ENCODE measurements around the gene SLC35E3.

Gene SLC35E3

DNA sequence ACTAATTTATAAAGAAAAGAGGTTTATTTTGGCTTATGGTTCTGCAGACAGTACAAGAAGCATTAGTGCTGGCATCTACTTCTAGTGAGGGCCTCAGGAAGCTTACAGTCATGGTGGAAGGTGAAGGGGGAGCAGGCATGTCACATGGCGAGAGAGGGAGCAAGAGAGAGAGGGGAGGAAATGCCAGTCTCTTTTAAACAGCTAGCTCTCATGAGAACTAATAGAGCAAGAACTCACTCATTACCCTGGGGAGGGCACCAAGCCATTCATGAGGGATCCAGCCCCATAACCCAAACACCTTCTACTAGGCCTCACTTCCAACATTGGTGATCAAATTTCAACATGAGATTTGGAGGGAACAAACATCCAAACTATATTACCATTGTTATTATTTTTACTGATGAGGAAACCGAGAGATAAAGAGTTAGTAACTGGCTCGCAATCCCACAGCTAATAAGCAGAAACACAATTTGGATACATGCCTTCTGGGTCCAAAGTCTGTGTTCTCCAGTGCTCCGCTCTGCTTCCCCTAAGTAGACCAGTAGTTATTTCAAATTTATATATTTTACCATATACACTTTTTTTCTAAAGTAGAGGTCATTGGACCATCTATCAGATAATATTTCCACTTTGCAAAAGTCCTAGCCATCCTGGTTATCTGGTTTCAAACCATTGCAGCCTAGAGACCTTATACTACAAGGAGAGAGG lies 9.7 kb downstream of the SLC35E3 start:
- H3K9me3 ChIP-seq (ENCODE audit: severe bottlenecking), result no peaks in the 10 kb centered on the region
- H3K36me3 ChIP-seq, result peaks cover 40% of the 10 kb centered on the region
- H3K4me3 ChIP-seq (ENCODE audit: low read depth, low read length), result no peak overlapping the region
- DNase-seq, result no peak
- H3K27ac ChIP-seq, result no peak overlapping the region
- no peaks in the 10 kb centered on the region for H3K27me3 ChIP-seq (ENCODE audit: insufficient read depth, low read depth, severe bottlenecking)
- no peak for TF ChIP-seq CTCF (IDR thresholded peaks at IDR 0.05; ENCODE audit: low read depth, low read length)

- no peak for TF ChIP-seq CTCF (IDR thresholded peaks at IDR 0.05; ENCODE audit: low read depth, low read length)
- no peak overlapping the region for H3K4me3 ChIP-seq (ENCODE audit: low read depth, low read length)
- H3K27me3 ChIP-seq (ENCODE audit: insufficient read depth, low read depth, severe bottlenecking), result no peaks in the 10 kb centered on the region
- H3K27ac ChIP-seq, result no peak overlapping the region
- H3K36me3 ChIP-seq, result peaks cover 30% of the 10 kb centered on the region
- no peaks in the 10 kb centered on the region for H3K9me3 ChIP-seq (ENCODE audit: severe bottlenecking)
- DNase-seq, result no peak
Measured at GRCh38 chr12:68759852-68760251, 13.9 kb downstream of the SLC35E3 start.

DNA sequence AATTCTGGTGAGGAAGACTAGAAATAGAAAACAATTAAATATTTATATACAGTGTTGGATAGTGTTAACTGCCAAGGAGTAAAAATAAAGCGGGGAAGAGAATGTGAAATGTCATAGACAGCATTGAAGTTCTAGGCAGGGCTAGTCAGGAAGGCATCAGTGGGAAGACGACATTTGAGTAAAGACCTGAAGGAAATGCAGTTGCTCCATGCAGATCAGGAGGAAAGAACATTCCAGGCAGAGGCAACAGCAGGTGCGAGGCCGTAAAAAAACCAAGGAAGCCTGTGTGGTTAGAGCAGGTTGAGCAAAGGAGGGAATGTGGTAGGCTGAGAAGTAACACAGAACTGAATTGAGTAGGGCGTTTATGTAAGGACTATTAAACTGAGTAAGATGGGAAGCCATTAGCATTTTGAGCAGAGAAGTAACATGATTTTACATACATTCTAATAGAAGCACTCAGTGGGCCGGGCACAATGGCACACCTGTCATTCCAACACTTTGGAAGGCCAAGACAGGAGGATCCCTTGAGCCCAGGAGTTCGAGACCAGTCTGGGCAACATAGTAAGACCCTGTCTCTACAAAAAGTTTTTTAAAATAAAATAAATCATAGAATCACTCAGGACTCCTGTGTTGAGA lies 14.9 kb downstream of the SLC35E3 start:
- Histone ChIP-seq H3K4me3 (ENCODE audit: low read depth, low read length) (no peak overlapping the region), H3K27me3 (ENCODE audit: insufficient read depth, low read depth, severe bottlenecking) (no peaks in the 10 kb centered on the region), H3K27ac (no peak overlapping the region), H3K36me3 (peaks cover 21% of the 10 kb centered on the region), H3K9me3 (ENCODE audit: severe bottlenecking) (no peaks in the 10 kb centered on the region)
- DNase-seq, result no peak
- TF ChIP-seq CTCF (IDR thresholded peaks at IDR 0.05; ENCODE audit: low read depth, low read length), result no peak

GRCh38 chr12:68761442-68761812 lies 15.5 kb downstream of the SLC35E3 start:
- no peak overlapping the region for H3K4me3 ChIP-seq (ENCODE audit: low read depth, low read length)
- TF ChIP-seq CTCF (IDR thresholded peaks at IDR 0.05; ENCODE audit: low read depth, low read length), result no peak
- H3K36me3 ChIP-seq, result peaks cover 20% of the 10 kb centered on the region
- no peaks in the 10 kb centered on the region for H3K9me3 ChIP-seq (ENCODE audit: severe bottlenecking)
- no peak overlapping the region for H3K27ac ChIP-seq
- DNase-seq, result no peak
- H3K27me3 ChIP-seq (ENCODE audit: insufficient read depth, low read depth, severe bottlenecking), result no peaks in the 10 kb centered on the region

- Histone ChIP-seq H3K27me3 (ENCODE audit: insufficient read depth, low read depth, severe bottlenecking) (no peaks in the 10 kb centered on the region), H3K9me3 (ENCODE audit: severe bottlenecking) (no peaks in the 10 kb centered on the region), H3K27ac (no peak overlapping the region), H3K4me3 (ENCODE audit: low read depth, low read length) (no peak overlapping the region), H3K36me3 (peaks cover 16% of the 10 kb centered on the region; the same call in 1 of the 2 replicates)
- no peak for TF ChIP-seq CTCF (IDR thresholded peaks at IDR 0.05; ENCODE audit: low read depth, low read length)
- DNase-seq, result no peak
Measured at GRCh38 chr12:68761901-68762630, 16.1 kb downstream of the SLC35E3 start.

Data from WERI-Rb-1 (cell line).